Osteoblast (primary cell): ENCODE data around the gene AKAP11. TPM values are rescaled to one million over a fixed set of nuclear protein-coding genes. Genes with fewer than 3 reads are reported as not detected.
"Not testable (repeated sequence)": the region's sequence is repeated elsewhere in the genome, so short reads cannot be mapped to it uniquely, and the experiment has no call there.

ENCODE experiments used
- DNase-seq: peaks from one replicate; pipeline ENCODE4 v3.0.0; 2011; ENCODE audit warnings: low spot score, mixed read lengths; ENCODE audit not compliant: insufficient read length; ENCODE audit errors: missing footprints
- H2AFZ ChIP-seq: 2 replicates; pipeline ENCODE4 v1.6.0; 2011; ENCODE audit warnings: mild to moderate bottlenecking, low read length
- H3K27ac ChIP-seq: 2 replicates; pipeline ENCODE4 v1.5.1; 2011; ENCODE audit warnings: mild to moderate bottlenecking, low read depth, low read length, moderate library complexity
- H3K27me3 ChIP-seq: 2 replicates; pipeline ENCODE4 v1.6.0; 2012; ENCODE audit warnings: mild to moderate bottlenecking, control low read depth, inconsistent platforms, low read length, moderate library complexity; ENCODE audit not compliant: insufficient read depth
- H3K36me3 ChIP-seq: 2 replicates; pipeline ENCODE4 v1.5.1; 2011; ENCODE audit warnings: mild to moderate bottlenecking, low read length, control low read depth, moderate library complexity; ENCODE audit not compliant: insufficient read depth
- H3K4me1 ChIP-seq: 2 replicates; pipeline ENCODE4 v1.5.1; 2011; ENCODE audit warnings: mild to moderate bottlenecking, low read length, control low read depth, moderate library complexity; ENCODE audit not compliant: insufficient read depth
- H3K4me2 ChIP-seq: 2 replicates; pipeline ENCODE4 v1.6.0; 2011; ENCODE audit warnings: mild to moderate bottlenecking, low read length; ENCODE audit not compliant: insufficient read depth
- H3K4me3 ChIP-seq: fragments of 200-600 bp; sonication (generic); 3 replicates; pipeline ENCODE4 v1.5.1; 2012; ENCODE audit warnings: mild to moderate bottlenecking, low read length, inconsistent platforms; ENCODE audit not compliant: insufficient read depth
- H3K79me2 ChIP-seq: 2 replicates; pipeline ENCODE4 v1.6.0; 2012; ENCODE audit warnings: mild to moderate bottlenecking, low read length, control low read depth, inconsistent platforms; ENCODE audit not compliant: insufficient read depth
- H3K9me3 ChIP-seq: 2 replicates; pipeline ENCODE4 v1.5.1; 2011; ENCODE audit warnings: low read depth, low read length, control low read depth
- H4K20me1 ChIP-seq: 2 replicates; pipeline ENCODE4 v1.6.0; 2012; ENCODE audit warnings: mild to moderate bottlenecking, low read length, control low read depth; ENCODE audit not compliant: insufficient read depth
- CTCF ChIP-seq: IDR thresholded peaks from 2 replicates; pipeline ENCODE4 v1.5.1; 2011; ENCODE audit warnings: mild to moderate bottlenecking, low read depth, low read length, moderate library complexity; ENCODE audit errors: extremely low read depth
- total RNA-seq: library from RNA; depleted of rRNA; stranded (reverse); fragments of >200 nt; gene quantifications from 2 replicates; pipeline ENCODE4 v1.2.3, GENCODE V29; 2012

The AKAP11 gene, protein sequence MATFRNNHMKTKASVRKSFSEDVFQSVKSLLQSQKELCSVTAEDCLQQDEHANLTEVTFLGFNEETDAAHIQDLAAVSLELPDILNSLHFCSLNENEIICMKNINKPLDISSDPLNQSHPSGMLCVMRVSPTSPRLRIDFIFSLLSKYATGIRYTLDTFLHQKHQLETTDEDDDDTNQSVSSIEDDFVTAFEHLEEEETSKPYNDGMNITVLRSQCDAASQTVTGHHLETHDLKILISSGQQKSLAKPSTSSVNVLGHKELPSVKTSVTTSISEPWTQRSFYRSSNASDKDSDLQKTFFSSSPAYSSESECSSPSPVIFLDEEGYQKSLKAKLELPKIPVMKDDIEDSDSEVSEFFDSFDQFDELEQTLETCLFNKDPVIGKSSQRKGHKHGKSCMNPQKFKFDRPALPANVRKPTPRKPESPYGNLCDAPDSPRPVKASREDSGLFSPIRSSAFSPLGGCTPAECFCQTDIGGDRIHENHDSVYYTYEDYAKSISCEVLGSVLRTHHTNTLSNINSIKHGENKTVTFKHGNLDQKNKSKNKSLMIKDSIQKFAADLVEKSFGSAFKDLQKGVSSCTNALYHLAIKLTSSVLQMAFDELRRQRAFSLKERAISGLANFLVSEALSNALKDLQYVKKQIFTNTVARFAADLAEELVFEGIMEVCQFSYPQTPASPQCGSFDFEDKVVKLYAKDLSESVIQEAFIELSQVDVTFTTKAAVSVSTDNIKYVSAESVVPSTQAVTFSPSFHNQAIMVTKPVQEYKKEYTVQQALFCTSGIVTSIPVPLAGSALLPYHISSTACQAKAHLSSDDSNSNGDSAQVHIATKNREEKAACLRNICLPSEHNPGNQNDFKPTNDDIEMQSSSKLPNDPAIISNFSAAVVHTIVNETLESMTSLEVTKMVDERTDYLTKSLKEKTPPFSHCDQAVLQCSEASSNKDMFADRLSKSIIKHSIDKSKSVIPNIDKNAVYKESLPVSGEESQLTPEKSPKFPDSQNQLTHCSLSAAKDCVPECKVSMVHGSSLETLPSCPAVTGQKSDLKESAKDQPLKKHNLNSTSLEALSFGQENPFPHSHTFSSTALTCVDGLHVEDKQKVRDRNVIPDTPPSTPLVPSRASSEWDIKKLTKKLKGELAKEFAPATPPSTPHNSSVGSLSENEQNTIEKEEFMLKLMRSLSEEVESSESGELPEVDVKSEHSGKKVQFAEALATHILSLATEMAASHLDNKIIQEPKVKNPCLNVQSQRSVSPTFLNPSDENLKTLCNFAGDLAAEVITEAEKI (N-terminal part only)
- total RNA-seq = 29.3 and 30.1 TPM in 2 replicates

GRCh38 chr13:42272115-42272803 is at the start of gene AKAP11:
TSS of gene AKAP11 (plus strand) at chr13:42272152. CDS start at chr13:42286349, 14,197 bp downstream.
- Histone ChIP-seq H4K20me1 (no peaks in the 10 kb centered on the region), H3K9me3 (no peaks in the 10 kb centered on the region), H3K4me2 (peak within 1 kb of the TSS; percentile 92), H3K27me3 (no peaks in the 10 kb centered on the region), H2AFZ (peak within 1 kb of the TSS; percentile 99), H3K79me2 (peaks cover 52% of the 10 kb centered on the region), H3K27ac (peak within 1 kb of the TSS; percentile 93), H3K36me3 (no peaks in the 10 kb centered on the region), H3K4me3 (peak within 1 kb of the TSS; percentile 92), H3K4me1 (peaks cover 24% of the 10 kb centered on the region)
- peak; percentile 39 for DNase-seq
- no peak for TF ChIP-seq CTCF

GRCh38 chr13:42223681-42224080 is 48.3 kb upstream of the AKAP11 start:
- Histone ChIP-seq H3K27me3 (no peaks in the 10 kb centered on the region), H3K27ac (no peak overlapping the region), H3K36me3 (peaks cover 26% of the 10 kb centered on the region), H4K20me1 (no peaks in the 10 kb centered on the region), H3K4me1 (no peaks in the 10 kb centered on the region), H3K4me2 (no peak overlapping the region), H3K9me3 (no peaks in the 10 kb centered on the region), H3K4me3 (no peak overlapping the region), H3K79me2 (no peaks in the 10 kb centered on the region), H2AFZ (no peak overlapping the region)
- no peak for DNase-seq
- TF ChIP-seq CTCF = no peak

DNA sequence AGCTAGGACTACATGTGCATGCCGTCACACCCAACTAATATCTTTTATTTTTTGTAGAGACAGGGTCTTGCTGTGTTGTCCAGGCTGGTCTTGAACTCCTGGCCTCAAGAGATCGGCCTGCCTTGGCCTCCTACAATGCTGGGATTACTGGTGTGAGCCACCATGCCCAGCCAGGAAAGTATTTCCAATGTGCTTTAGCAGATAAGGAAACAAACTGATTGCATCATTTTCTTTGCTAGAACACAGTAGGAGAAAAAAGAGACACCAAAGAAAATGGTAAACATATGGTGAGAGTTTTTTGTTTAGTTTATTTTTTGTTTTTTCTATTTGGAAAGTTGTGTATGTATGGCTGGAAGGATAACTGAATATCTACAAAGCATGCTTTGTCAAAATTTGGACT is 46.9 kb upstream of the AKAP11 start:
- Histone ChIP-seq H4K20me1 (no peaks in the 10 kb centered on the region), H3K4me3 (no peak overlapping the region), H3K4me2 (no peak overlapping the region), H3K9me3 (no peaks in the 10 kb centered on the region), H3K27ac (no peak overlapping the region), H3K4me1 (no peaks in the 10 kb centered on the region), H3K79me2 (no peaks in the 10 kb centered on the region), H3K27me3 (no peaks in the 10 kb centered on the region), H2AFZ (no peak overlapping the region), H3K36me3 (peaks cover 18% of the 10 kb centered on the region)
- TF ChIP-seq CTCF = no peak
- no peak for DNase-seq

- DNase-seq, H3K36me3 ChIP-seq: not testable (repeated sequence)
These were observed 45.2 kb upstream of the AKAP11 start for GRCh38 chr13:42226759-42227158.

More at GRCh38 chr13:42226759-42227158, 45.2 kb upstream of the AKAP11 start:
- not testable (repeated sequence) for H3K4me3 ChIP-seq, H3K9me3 ChIP-seq, H3K79me2 ChIP-seq, H4K20me1 ChIP-seq, H3K4me2 ChIP-seq, H2AFZ ChIP-seq, H3K27ac ChIP-seq, H3K27me3 ChIP-seq, H3K4me1 ChIP-seq
